B cell (primary cell): ENCODE results near the gene CDYL. TPM values are rescaled to one million over a fixed set of nuclear protein-coding genes. Genes with fewer than 3 reads are reported as not detected.
"Not testable (repeated sequence)": the region's sequence is repeated elsewhere in the genome, so short reads cannot be mapped to it uniquely, and the experiment has no call there.

Experiments
- ATAC-seq: fragments of 200-7000 bp; cut with Tn5 transposase; one replicate; pipeline ENCODE4 v1.10.0; 2021; ENCODE audit warnings: low read depth, mild to moderate bottlenecking, moderate number of reproducible peaks, moderate library complexity
- CTCF ChIA-PET: fragments of 350-600 bp; sonication (Branson Sonifier 250); formaldehyde crosslinking; loops from one replicate; lab custom pipeline; 2021; ENCODE audit warnings: antibody characterized with exemption, inconsistent platforms; lab: Charles Lee
- POLR2A ChIA-PET: fragments of 350-600 bp; sonication (Branson Sonifier 250); formaldehyde crosslinking; loops from one replicate; lab custom pipeline; 2021; ENCODE audit warnings: antibody characterized with exemption; lab: Charles Lee
- DNase-seq: peaks from one replicate; pipeline ENCODE4 v3.0.0; 2013
- H2AFZ ChIP-seq: 2 replicates; pipeline ENCODE4 v1.6.1; 2012; ENCODE audit warnings: mild to moderate bottlenecking, low read depth, low read length; ENCODE audit not compliant: insufficient read depth, poor library complexity, severe bottlenecking
- H3K27ac ChIP-seq, 2 donors: 1 replicate in 1 of 2; 2 replicates in 1 of 2; pipeline ENCODE4 v1.5.1; 2012 to 2013; ENCODE audit warnings: low read length in 2 of 2, mild to moderate bottlenecking in 2 of 2, moderate library complexity in 1 of 2
- H3K27me3 ChIP-seq, 4 experiments: fragments of 200-600 bp in 1 of 4; sonication (generic) in 1 of 4; replicated peaks in 1 of 4; 1 replicate in 2 of 4; 2 replicates in 2 of 4; pipeline versions ENCODE4 v1.6.1 to v1.7.0; 2013 to 2016; ENCODE audit warnings: low read length in 3 of 4, mild to moderate bottlenecking in 2 of 4, mixed read lengths in 1 of 4, moderate library complexity in 1 of 4; ENCODE audit not compliant: insufficient read depth in 4 of 4, control insufficient read depth in 3 of 4; ENCODE audit errors: control extremely low read depth in 1 of 4
- H3K36me3 ChIP-seq, 2 experiments: replicated peaks in 1 of 2; 1 replicate in 1 of 2; 2 replicates in 1 of 2; pipeline versions ENCODE4 v1.6.1 to v1.7.1; 2013; ENCODE audit warnings: low read length in 1 of 2; ENCODE audit not compliant: insufficient read depth in 2 of 2, control insufficient read depth in 1 of 2; ENCODE audit errors: control extremely low read depth in 1 of 2, extremely low read depth in 1 of 2
- H3K4me1 ChIP-seq, 2 donors: fragments of 200-600 bp in 1 of 2; sonication (generic) in 1 of 2; 1 replicate in 1 of 2; 2 replicates in 1 of 2; pipeline versions ENCODE4 v1.5.1 to v1.6.1; 2013 to 2017; ENCODE audit warnings: low read length in 2 of 2; ENCODE audit not compliant: control insufficient read depth in 2 of 2, insufficient read depth in 2 of 2
- H3K4me2 ChIP-seq: replicated peaks from 2 replicates; pipeline ENCODE3; 2012; ENCODE audit warnings: mild to moderate bottlenecking, low read depth, low read length; ENCODE audit not compliant: poor library complexity, severe bottlenecking
- H3K4me3 ChIP-seq, 5 experiments: fragments of 200-600 bp in 1 of 5; sonication (generic) in 1 of 5; 1 replicate in 3 of 5; 2 replicates in 2 of 5; pipeline versions ENCODE4 v1.5.1 to v1.7.0; 2011 to 2016; ENCODE audit warnings: low read length in 4 of 5, mild to moderate bottlenecking in 4 of 5, low read depth in 2 of 5, control low read depth in 1 of 5, moderate library complexity in 1 of 5; ENCODE audit not compliant: insufficient read depth in 1 of 5; ENCODE audit errors: control extremely low read depth in 1 of 5, extremely low read depth in 1 of 5
- H3K79me2 ChIP-seq: fragments of 200-600 bp; sonication (generic); one replicate; pipeline ENCODE4 v1.6.0; 2016; ENCODE audit warnings: low read length; ENCODE audit not compliant: control insufficient read depth, insufficient read depth
- H3K9ac ChIP-seq: fragments of 200-600 bp; sonication (generic); 2 replicates; pipeline ENCODE4 v1.6.1; 2017; ENCODE audit warnings: mild to moderate bottlenecking, low read length, moderate library complexity
- H3K9me3 ChIP-seq, 3 donors: one replicate each; pipeline versions ENCODE4 v1.6.1 to v1.7.1; 2013; ENCODE audit warnings: low read length in 2 of 3; ENCODE audit not compliant: control insufficient read depth in 2 of 3, insufficient read depth in 1 of 3; ENCODE audit errors: control extremely low read depth in 1 of 3
- H4K20me1 ChIP-seq: 2 replicates; pipeline ENCODE4 v1.6.0; 2012; ENCODE audit warnings: mild to moderate bottlenecking, low read length; ENCODE audit not compliant: insufficient read depth, control insufficient read depth, poor library complexity, severe bottlenecking
- H3K27ac Mint-ChIP-seq: one replicate; pipeline ENCODE4 v1.8.0; 2021; ENCODE audit warnings: mixed read lengths
- H3K27me3 Mint-ChIP-seq: one replicate; pipeline ENCODE4 v1.8.0; 2021; ENCODE audit warnings: mixed read lengths
- H3K4me1 Mint-ChIP-seq: one replicate; pipeline ENCODE4 v1.8.0; 2021; ENCODE audit warnings: mixed read lengths
- H3K4me3 Mint-ChIP-seq: one replicate; pipeline ENCODE4 v1.8.0; 2021; ENCODE audit warnings: mixed read lengths
- H3K9me3 Mint-ChIP-seq: one replicate; pipeline ENCODE4 v1.8.0; 2022; ENCODE audit warnings: mixed read lengths; ENCODE audit not compliant: insufficient read depth
- EZH2 ChIP-seq: IDR thresholded peaks from 2 replicates; pipeline ENCODE4 v1.6.1; 2012; ENCODE audit warnings: borderline replicate concordance, low read depth, mild to moderate bottlenecking, moderate library complexity, low read length; ENCODE audit not compliant: insufficient read depth, poor library complexity, severe bottlenecking
- WGBS: methylation state at CpG from one replicate; pipeline ENCODE4 v1.1.5; 2013; ENCODE audit warnings: missing lambda C conversion rate; ENCODE audit not compliant: insufficient coverage; 5-methylcytosine and 5-hydroxymethylcytosine counted together
- intact Hi-C: fragments of 100-400 bp; cut with micrococcal nuclease; formaldehyde crosslinking; loops from one replicate; pipeline ENCODE4 v1.10.0; 2022
- polyA plus RNA-seq: library from polyadenylated mRNA; depleted of rRNA; stranded (reverse); fragments of >200 nt; gene quantifications from 2 replicates; pipeline ENCODE4 v1.2.3, GENCODE V29; 2012
- total RNA-seq, 2 donors: library from RNA; stranded (reverse); fragments of 120-200 nt in 1 of 2; gene quantifications; 1 replicate in 1 of 2; 2 replicates in 1 of 2; pipeline versions ENCODE4 v1.2.3 to v1.2.4, GENCODE V29; 2013 to 2022
- TF ChIP-seq, protein P1 (sequence below): fragments of 200-600 bp; IDR thresholded peaks from one replicate; pipeline ENCODE4 v1.8.0; 2022; ENCODE audit warnings: antibody characterized with exemption, mild to moderate bottlenecking

CDYL gene
- total and polyA plus RNA-seq, 2 donors (not counting 1 experiment from before 2014, with no cell fraction given), result 15.6 to 63.0 TPM

DNA sequence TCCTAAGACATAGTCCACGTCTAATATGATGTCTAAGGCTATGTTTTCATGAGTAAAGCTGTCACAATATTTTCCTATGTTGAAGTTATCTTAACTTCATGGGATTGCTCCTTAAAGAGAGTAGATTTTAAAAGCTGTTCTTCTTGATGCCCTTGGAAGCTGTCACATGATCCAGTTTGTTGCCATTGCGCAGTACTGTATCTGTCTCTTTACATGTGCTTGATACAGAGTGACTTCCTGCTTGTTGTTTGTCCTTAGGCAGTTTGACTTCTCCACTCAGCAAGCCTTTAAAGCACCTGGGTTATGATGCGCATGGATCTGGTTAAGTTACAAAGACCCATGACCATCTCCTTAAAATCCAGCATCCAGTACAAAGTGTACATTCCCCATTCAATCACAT is 85.4 kb downstream of the CDYL start:
- Histone ChIP-seq H3K27ac (no peak overlapping the region), H3K27me3 (no peaks in the 10 kb centered on the region), H3K9me3 (peaks cover 0 to 15% (median 5%) of the 10 kb centered on the region in 3 donors), H3K4me1 (no peaks in the 10 kb centered on the region), H3K79me2 (peaks cover 86% of the 10 kb centered on the region), H4K20me1 (peaks cover 37% of the 10 kb centered on the region), H3K9ac (no peak overlapping the region), H2AFZ (no peak overlapping the region), H3K4me3 (no peak overlapping the region), H3K4me2 (no peak overlapping the region), H3K36me3 (peaks cover 0 to 1% of the 10 kb centered on the region in 2 experiments)
- no peak for TF ChIP-seq EZH2
- TF ChIP-seq, protein P1, sequence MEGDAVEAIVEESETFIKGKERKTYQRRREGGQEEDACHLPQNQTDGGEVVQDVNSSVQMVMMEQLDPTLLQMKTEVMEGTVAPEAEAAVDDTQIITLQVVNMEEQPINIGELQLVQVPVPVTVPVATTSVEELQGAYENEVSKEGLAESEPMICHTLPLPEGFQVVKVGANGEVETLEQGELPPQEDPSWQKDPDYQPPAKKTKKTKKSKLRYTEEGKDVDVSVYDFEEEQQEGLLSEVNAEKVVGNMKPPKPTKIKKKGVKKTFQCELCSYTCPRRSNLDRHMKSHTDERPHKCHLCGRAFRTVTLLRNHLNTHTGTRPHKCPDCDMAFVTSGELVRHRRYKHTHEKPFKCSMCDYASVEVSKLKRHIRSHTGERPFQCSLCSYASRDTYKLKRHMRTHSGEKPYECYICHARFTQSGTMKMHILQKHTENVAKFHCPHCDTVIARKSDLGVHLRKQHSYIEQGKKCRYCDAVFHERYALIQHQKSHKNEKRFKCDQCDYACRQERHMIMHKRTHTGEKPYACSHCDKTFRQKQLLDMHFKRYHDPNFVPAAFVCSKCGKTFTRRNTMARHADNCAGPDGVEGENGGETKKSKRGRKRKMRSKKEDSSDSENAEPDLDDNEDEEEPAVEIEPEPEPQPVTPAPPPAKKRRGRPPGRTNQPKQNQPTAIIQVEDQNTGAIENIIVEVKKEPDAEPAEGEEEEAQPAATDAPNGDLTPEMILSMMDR, result no peak
- Mint-ChIP-seq H3K4me1 (peaks cover 57% of the 10 kb centered on the region), H3K9me3 (peaks cover 17% of the 10 kb centered on the region), H3K27me3 (no peaks in the 10 kb centered on the region), H3K4me3 (no peak overlapping the region), H3K27ac (no peak overlapping the region)
- DNase-seq (no peak), ATAC-seq (no peak)
- intact Hi-C loops, result no loop called here
- ChIA-PET POLR2A (interaction anchor here (0.6 kb wide), 1 partner anchor 10 kb away, joined by 3 read pairs; no protein-coding TSS in a partner anchor), CTCF (interaction anchor here (0.7 kb wide), 1 partner anchor 808 kb away, joined by 3 read pairs; no protein-coding TSS in a partner anchor)
- WGBS, result 100% methylated on average over 2 of the region's 3 CpGs

DNA sequence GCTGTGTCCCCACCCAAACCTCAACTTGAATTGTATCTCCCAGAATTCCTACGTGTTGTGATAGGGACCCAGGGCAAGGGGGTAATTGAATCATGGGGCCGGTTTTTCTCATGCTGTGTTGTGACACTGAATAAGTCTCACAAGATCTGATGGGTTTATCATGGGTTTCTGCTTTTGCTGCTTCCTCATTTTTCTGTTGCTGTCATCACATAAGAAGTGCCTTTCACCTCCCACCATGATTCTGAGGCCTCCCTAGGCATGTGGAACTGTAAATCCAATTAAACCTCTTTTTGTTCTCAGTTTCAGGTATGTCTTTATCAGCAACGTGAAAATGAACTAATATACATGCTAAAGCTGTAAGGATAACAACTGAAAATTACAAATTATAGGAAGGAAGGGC is 88.3 kb downstream of the CDYL start:
- Histone ChIP-seq H3K9ac (no peak overlapping the region), H3K4me1 (no peaks in the 10 kb centered on the region), H4K20me1 (peaks cover 32% of the 10 kb centered on the region), H3K27me3 (no peaks in the 10 kb centered on the region), H3K9me3 (peaks cover 5 to 15% (median 9%) of the 10 kb centered on the region in 3 donors), H3K4me2 (no peak overlapping the region), H3K4me3 (no peak overlapping the region), H3K27ac (no peak overlapping the region), H3K36me3 (peaks cover 0 to 1% of the 10 kb centered on the region in 2 experiments), H3K79me2 (peaks cover 90% of the 10 kb centered on the region), H2AFZ (no peak overlapping the region)
- WGBS, result 90% methylated on average over 2 of the region's 3 CpGs
- Mint-ChIP-seq H3K4me3 (no peak overlapping the region), H3K9me3 (peaks cover 26% of the 10 kb centered on the region), H3K27me3 (no peaks in the 10 kb centered on the region), H3K27ac (no peak overlapping the region), H3K4me1 (peaks cover 31% of the 10 kb centered on the region)
- CTCF ChIA-PET, result no interaction called here
- DNase-seq, result no peak
- no peak for ATAC-seq
- TF ChIP-seq EZH2, result no peak
- TF ChIP-seq, protein P1, result no peak
- POLR2A ChIA-PET, result no interaction called here
- intact Hi-C loops, result no loop called here

- H3K27ac Mint-ChIP-seq, DNase-seq, POLR2A ChIA-PET, H3K27ac ChIP-seq, H3K4me3 ChIP-seq, H3K36me3 ChIP-seq, H3K9ac ChIP-seq, H3K4me3 Mint-ChIP-seq, intact Hi-C loops, H3K4me2 ChIP-seq, H3K27me3 Mint-ChIP-seq, H2AFZ ChIP-seq, H3K4me1 ChIP-seq, CTCF ChIA-PET, ATAC-seq, H3K27me3 ChIP-seq: not testable (repeated sequence)
- Mint-ChIP-seq H3K9me3 (peaks cover 26% of the 10 kb centered on the region), H3K4me1 (peaks cover 31% of the 10 kb centered on the region)
- WGBS, result 94% methylated on average over 2 of the region's 4 CpGs
- Histone ChIP-seq H3K79me2 (peaks cover 91% of the 10 kb centered on the region), H3K9me3 (peaks cover 5 to 16% (median 9%) of the 10 kb centered on the region in 3 donors), H4K20me1 (peaks cover 30% of the 10 kb centered on the region)
Observed at GRCh38 chr6:4865006-4865405, 88.8 kb downstream of the CDYL start.
